ENCODE data around the gene PRDM5.
"Not testable (repeated sequence)": the region's sequence is repeated elsewhere in the genome, so short reads cannot be mapped to it uniquely, and the experiment has no call there.

The PRDM5 gene

GRCh38 chr4:120667102-120667501, 255.4 kb downstream of the PRDM5 start:
- TF ChIP-seq ZFX (IDR thresholded peaks at IDR 0.05; ENCODE audit: borderline replicate concordance) (no peak), CTCF (IDR thresholded peaks at IDR 0.05) (no peak)
- H3K27ac ChIP-seq, result no peak overlapping the region

GRCh38 chr4:120664851-120665250, 257.7 kb downstream of the PRDM5 start:
- TF ChIP-seq ZFX (IDR thresholded peaks at IDR 0.05; ENCODE audit: borderline replicate concordance) (no peak), CTCF (IDR thresholded peaks at IDR 0.05) (no peak)
- H3K27ac ChIP-seq, result no peak overlapping the region

GRCh38 chr4:120659616-120660170, 262.8 kb downstream of the PRDM5 start:
- no peak overlapping the region for H3K27ac ChIP-seq
- TF ChIP-seq CTCF (IDR thresholded peaks at IDR 0.05) (no peak), ZFX (IDR thresholded peaks at IDR 0.05; ENCODE audit: borderline replicate concordance) (no peak)

- TF ChIP-seq CTCF (IDR thresholded peaks at IDR 0.05), result no peak
- TF ChIP-seq ZFX (IDR thresholded peaks at IDR 0.05; ENCODE audit: borderline replicate concordance), result no peak
- H3K27ac ChIP-seq, result no peak overlapping the region
These were observed 263.8 kb downstream of the PRDM5 start for GRCh38 chr4:120658772-120659171.

- H3K27ac ChIP-seq, result no peak overlapping the region
- TF ChIP-seq CTCF (IDR thresholded peaks at IDR 0.05) (no peak), ZFX (IDR thresholded peaks at IDR 0.05; ENCODE audit: borderline replicate concordance) (no peak)
These were observed 268.5 kb downstream of the PRDM5 start for GRCh38 chr4:120653804-120654573.

- H3K27ac ChIP-seq, result not testable (repeated sequence)
These were observed 274.2 kb downstream of the PRDM5 start for GRCh38 chr4:120648336-120648735.

Data from 22Rv1 (cell line).